ENCODE measurements around the gene INTS1.

DNA sequence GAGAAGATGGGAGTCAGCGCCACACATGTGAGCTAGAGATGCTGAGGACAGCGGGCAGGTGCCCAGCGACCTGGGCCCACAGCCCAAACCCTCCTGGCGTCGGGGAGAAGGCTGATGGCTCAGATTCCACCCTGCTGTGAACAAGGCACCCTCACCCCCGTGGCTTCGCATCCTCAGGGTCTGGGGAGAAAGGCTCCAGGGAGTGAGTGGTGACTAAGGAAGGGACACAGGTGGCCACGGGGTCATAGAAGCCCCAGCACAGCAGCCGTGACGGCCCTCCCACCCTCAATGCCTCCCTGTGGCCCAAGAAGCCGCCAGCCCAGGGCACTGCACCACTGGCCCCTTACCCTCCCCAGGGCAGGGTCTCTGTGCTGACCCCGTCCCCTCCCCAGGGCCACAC, 19.6 kb downstream of the INTS1 start:
- TF ChIP-seq POLR2A (IDR thresholded peaks at IDR 0.05; ENCODE audit: low read depth, low read length) (no peak), POLR2AphosphoS5 (IDR thresholded peaks at IDR 0.05; ENCODE audit: low read depth, low read length) (no peak)

All from GM12892 (cell line).